H1 (cell line): Measurements from ENCODE around the gene PROK1.
"Not testable (repeated sequence)": the region's sequence is repeated elsewhere in the genome, so short reads cannot be mapped to it uniquely, and the experiment has no call there.

Source experiments
- BACH1 ChIP-seq: IDR thresholded peaks from 2 replicates; pipeline ENCODE4 v1.6.1; 2012; ENCODE audit warnings: low read length, improper control_type of control experiment
- CTCF ChIP-seq, 3 experiments: IDR thresholded peaks; 1 replicate in 2 of 3; 2 replicates in 1 of 3; pipeline versions ENCODE4 v1.5.1 to v1.6.1; 2011; ENCODE audit warnings: low read length in 3 of 3, mild to moderate bottlenecking in 3 of 3, inconsistent platforms in 2 of 3, low read depth in 1 of 3, moderate library complexity in 1 of 3; ENCODE audit not compliant: insufficient read depth in 1 of 3; ENCODE audit errors: control extremely low read depth in 1 of 3
- MAX ChIP-seq: IDR thresholded peaks from 2 replicates; pipeline ENCODE4 v1.6.1; 2012; ENCODE audit warnings: inconsistent platforms
- POLR2A ChIP-seq, 2 experiments: IDR thresholded peaks; 1 replicate in 1 of 2; 2 replicates in 1 of 2; pipeline ENCODE4 v1.6.1; 2011; ENCODE audit warnings: low read depth in 2 of 2, low read length in 2 of 2, mild to moderate bottlenecking in 2 of 2; ENCODE audit errors: control extremely low read depth in 1 of 2

GRCh38 chr1:110437645-110438299 lies 13.2 kb upstream of the PROK1 start:
- not testable (repeated sequence) for TF ChIP-seq CTCF (IDR thresholded peaks at IDR 0.05; ENCODE audit: control extremely low read depth in 1 of 3, insufficient read depth in 1 of 3, low read depth in 1 of 3, low read length in 3 of 3); MAX; POLR2A (IDR thresholded peaks at IDR 0.05; ENCODE audit: control extremely low read depth in 1 of 2, low read depth in 2 of 2, low read length in 2 of 2); BACH1
